Measurements from ENCODE around the gene C19orf81. TPM values are rescaled to one million over a fixed set of nuclear protein-coding genes. Genes with fewer than 3 reads are reported as not detected.

Gene C19orf81
- total and polyA plus RNA-seq, 2 of the 4 experiments (the other 2 are of a cell fraction): 0.31 TPM; not detected in 1

Other genes with a start within 250 kb of the C19orf81 start
- not detected in 2 replicates for gene SPIB, start 230.5 kb upstream of the C19orf81 start, total RNA-seq (2012; rRNA removed)
- gene SPIB, start 230.5 kb upstream of the C19orf81 start, polyA plus RNA-seq (2012; rRNA removed): not detected in 2 replicates
- not detected in 2 replicates for gene MYBPC2, start 216.6 kb upstream of the C19orf81 start, total RNA-seq (2012; rRNA removed)
- not detected in 2 replicates for gene MYBPC2, start 216.6 kb upstream of the C19orf81 start, polyA plus RNA-seq (2012; rRNA removed)
- gene EMC10, start 172.9 kb upstream of the C19orf81 start, total RNA-seq (2012; rRNA removed): 11.3 and 12.2 TPM in 2 replicates
- gene EMC10, start 172.9 kb upstream of the C19orf81 start, polyA plus RNA-seq (2012; rRNA removed): 90.9 and 103 TPM in 2 replicates
- gene GARIN5A, start 172.6 kb upstream of the C19orf81 start, total RNA-seq (2012; rRNA removed): 0.28 TPM in 1 of 2 replicates, not detected in the other
- gene GARIN5A, start 172.6 kb upstream of the C19orf81 start, polyA plus RNA-seq (2012; rRNA removed): 0.49 and 0.53 TPM in 2 replicates
- 12.2 and 15.3 TPM in 2 replicates for gene JOSD2, start 138.3 kb upstream of the C19orf81 start, total RNA-seq (2012; rRNA removed)
- 54.1 and 68.6 TPM in 2 replicates for gene JOSD2, start 138.3 kb upstream of the C19orf81 start, polyA plus RNA-seq (2012; rRNA removed)
- gene ASPDH, start 135.5 kb upstream of the C19orf81 start, total RNA-seq (2012; rRNA removed): not detected in 2 replicates
- gene ASPDH, start 135.5 kb upstream of the C19orf81 start, polyA plus RNA-seq (2012; rRNA removed): not detected in 2 replicates
- not detected in 2 replicates for gene LRRC4B, start 81.0 kb upstream of the C19orf81 start, total RNA-seq (2012; rRNA removed)
- gene LRRC4B, start 81.0 kb upstream of the C19orf81 start, polyA plus RNA-seq (2012; rRNA removed): 0.03 TPM in 2 replicates
- gene SYT3, start 9.6 kb upstream of the C19orf81 start, total RNA-seq (2012; rRNA removed): not detected in 2 replicates
- gene SYT3, start 9.6 kb upstream of the C19orf81 start, polyA plus RNA-seq (2012; rRNA removed): 0.05 TPM in 1 of 2 replicates, not detected in the other
- 4.7 and 6.1 TPM in 2 replicates for gene SHANK1, start 70.4 kb downstream of the C19orf81 start, total RNA-seq (2012; rRNA removed)
- 6.7 and 7.6 TPM in 2 replicates for gene SHANK1, start 70.4 kb downstream of the C19orf81 start, polyA plus RNA-seq (2012; rRNA removed)
- gene CLEC11A, start 73.9 kb downstream of the C19orf81 start, total RNA-seq (2012; rRNA removed): 17.0 and 19.2 TPM in 2 replicates
- gene CLEC11A, start 73.9 kb downstream of the C19orf81 start, polyA plus RNA-seq (2012; rRNA removed): 152 and 223 TPM in 2 replicates
- gene GPR32, start 121.0 kb downstream of the C19orf81 start, total RNA-seq (2012; rRNA removed): not detected in 2 replicates
- not detected in 2 replicates for gene GPR32, start 121.0 kb downstream of the C19orf81 start, polyA plus RNA-seq (2012; rRNA removed)
- not detected in 2 replicates for gene ACP4, start 141.0 kb downstream of the C19orf81 start, total RNA-seq (2012; rRNA removed)
- not detected in 2 replicates for gene ACP4, start 141.0 kb downstream of the C19orf81 start, polyA plus RNA-seq (2012; rRNA removed)
- gene KLK1, start 174.3 kb downstream of the C19orf81 start, total RNA-seq (2012; rRNA removed): not detected in 2 replicates
- not detected in 2 replicates for gene KLK1, start 174.3 kb downstream of the C19orf81 start, polyA plus RNA-seq (2012; rRNA removed)
- not detected in 2 replicates for gene KLK15, start 184.1 kb downstream of the C19orf81 start, total RNA-seq (2012; rRNA removed)
- not detected in 2 replicates for gene KLK15, start 184.1 kb downstream of the C19orf81 start, polyA plus RNA-seq (2012; rRNA removed)
- not detected in 2 replicates for gene KLK3, start 205.5 kb downstream of the C19orf81 start, total RNA-seq (2012; rRNA removed)
- gene KLK3, start 205.5 kb downstream of the C19orf81 start, polyA plus RNA-seq (2012; rRNA removed): not detected in 2 replicates
- gene KLK2, start 224.0 kb downstream of the C19orf81 start, total RNA-seq (2012; rRNA removed): not detected in 2 replicates
- not detected in 2 replicates for gene KLK2, start 224.0 kb downstream of the C19orf81 start, polyA plus RNA-seq (2012; rRNA removed)